HepG2 (cell line): ENCODE data around the gene CXXC5. TPM values are rescaled to one million over a fixed set of nuclear protein-coding genes. Genes with fewer than 3 reads are reported as not detected.

Source experiments
- ATAC-seq: fragments of 200-7000 bp; cut with Tn5 transposase; 3 replicates; pipeline ENCODE4 v1.9.1; 2020; ENCODE audit warnings: mild to moderate bottlenecking, moderate library complexity
- BruUV-seq: library from RNA; stranded (reverse); fragments of 400-500 nt; replicated peaks from 2 replicates; lab custom pipeline; 2021; lab: Mats Ljungman, UMichigan
- CTCF ChIA-PET: fragments of 300-600 bp; formaldehyde crosslinking; extraction: SDS; loops from one replicate; lab custom pipeline; 2021; ENCODE audit warnings: low total read pairs, inconsistent platforms, low intra/inter-chr PET ratio; lab: Yijun Ruan, JAX
- POLR2A ChIA-PET: fragments of 350-600 bp; sonication (Branson Sonifier 250); formaldehyde crosslinking; loops from one replicate; lab custom pipeline; 2020; ENCODE audit warnings: antibody characterized with exemption, inconsistent platforms; lab: Yijun Ruan, JAX
- DNase-seq: peaks from one replicate; pipeline ENCODE4 v3.0.0-alpha.2; 2015; ENCODE audit warnings: low spot score
- FAIRE-seq: peaks from 3 replicates; lab custom pipeline; 2011; peaks lifted over from hg19 to GRCh38; lab: Jason Lieb, UNC
- H2AFZ ChIP-seq: one replicate; pipeline ENCODE4 v1.6.1; 2011; ENCODE audit warnings: low read length, inconsistent platforms
- H3K27ac ChIP-seq: fragments of 300-600 bp; 3 replicates; pipeline ENCODE4 v1.8.0; 2011; ENCODE audit warnings: mixed run types, mild to moderate bottlenecking, mixed read lengths, low read length, inconsistent platforms; ENCODE audit not compliant: insufficient read depth; ENCODE audit errors: extremely low read length
- H3K27me3 ChIP-seq, 2 experiments: fragments of 200-600 bp in 1 of 2; 2 replicates in 1 of 2; 3 replicates in 1 of 2; pipeline versions ENCODE4 v1.6.0 to v1.8.0; 2011; ENCODE audit warnings: low read length in 2 of 2, mild to moderate bottlenecking in 2 of 2, moderate library complexity in 2 of 2, inconsistent platforms in 1 of 2; ENCODE audit not compliant: insufficient read depth in 2 of 2, control insufficient read depth in 1 of 2
- H3K36me3 ChIP-seq, 2 experiments: fragments of 200-600 bp in 1 of 2; replicated peaks in 1 of 2; 2 replicates in 1 of 2; 3 replicates in 1 of 2; pipeline versions ENCODE4 v1.5.1 to v1.8.0; 2011; ENCODE audit warnings: low read length in 2 of 2, inconsistent platforms in 1 of 2; ENCODE audit not compliant: insufficient read depth in 2 of 2, control insufficient read depth in 1 of 2
- H3K4me1 ChIP-seq: 2 replicates; pipeline ENCODE4 v1.5.1; 2012; ENCODE audit warnings: low read length, inconsistent platforms; ENCODE audit not compliant: insufficient read depth
- H3K4me2 ChIP-seq: 2 replicates; pipeline ENCODE4 v1.6.0; 2011; ENCODE audit warnings: low read depth, low read length, inconsistent platforms
- H3K4me3 ChIP-seq, 3 experiments: fragments of 200-600 bp in 1 of 3; sonication (generic), shearing (Covaris generic) in 1 of 3; replicated peaks in 1 of 3; 2 replicates each; pipeline ENCODE4 v1.5.1; 2011 to 2016; ENCODE audit warnings: low read length in 3 of 3, inconsistent platforms in 2 of 3, low read depth in 2 of 3, mild to moderate bottlenecking in 2 of 3, control low read depth in 1 of 3, mixed read lengths in 1 of 3; ENCODE audit not compliant: insufficient read depth in 1 of 3
- H3K79me2 ChIP-seq: one replicate; pipeline ENCODE4 v1.6.1; 2011; ENCODE audit warnings: low read length, inconsistent platforms; ENCODE audit not compliant: insufficient read depth
- H3K9ac ChIP-seq: 2 replicates; pipeline ENCODE4 v1.6.0; 2011; ENCODE audit warnings: mild to moderate bottlenecking, low read depth, low read length, inconsistent platforms; ENCODE audit not compliant: insufficient read depth
- H3K9me3 ChIP-seq: 2 replicates; pipeline ENCODE4 v1.5.1; 2012; ENCODE audit warnings: mild to moderate bottlenecking, low read length
- H4K20me1 ChIP-seq: 2 replicates; pipeline ENCODE4 v1.6.0; 2011; ENCODE audit warnings: inconsistent platforms, mild to moderate bottlenecking, low read length, moderate library complexity; ENCODE audit not compliant: insufficient read depth
- BCLAF1 ChIP-seq: fragments of 450-650 bp; IDR thresholded peaks from 2 replicates; pipeline ENCODE4 v1.6.1; 2017; ENCODE audit warnings: mild to moderate bottlenecking
- IKZF5 ChIP-seq: IDR thresholded peaks from 2 replicates; pipeline ENCODE4 v1.6.1; 2018; ENCODE audit warnings: missing genetic modification reagents, mild to moderate bottlenecking, missing compliant biosample characterization
- WGBS: methylation state at CpG from one replicate; pipeline ENCODE4 v1.1.6; 2017; ENCODE audit warnings: low lambda C conversion rate; 5-methylcytosine and 5-hydroxymethylcytosine counted together
- in situ Hi-C: cut with HindIII; loops from 2 replicates; pipeline ENCODE4 v1.10.0; 2017; ENCODE audit warnings: low pct_unique_long_range_greater_than_20kb; ENCODE audit not compliant: extremely low pct_ligation_motif_present
- intact Hi-C: fragments of 100-400 bp; cut with micrococcal nuclease; formaldehyde crosslinking; loops from one replicate; pipeline ENCODE4 v1.10.0; 2022; ENCODE audit not compliant: unreplicated experiment
- polyA plus RNA-seq, 8 experiments: library from polyadenylated mRNA; depleted of rRNA in 3 of 8; stranded (reverse) in 7 of 8; unstranded in 1 of 8; fragments of >200 nt; fragmentation: Illumina TruSeq in 4 of 8; extraction: Trizol in 4 of 8; gene quantifications; 2 replicates each; pipeline versions ENCODE4 v1.2.1 to v1.2.3, GENCODE V29; 2011 to 2016; ENCODE audit warnings: low read depth in 4 of 8, missing spikeins in 1 of 8, mixed read lengths in 1 of 8; ENCODE audit not compliant: insufficient read depth in 1 of 8
- total RNA-seq, 5 experiments: library from RNA; depleted of rRNA; stranded (reverse); fragments of >200 nt; fragmentation: Illumina TruSeq; extraction: Trizol; gene quantifications; 2 replicates each; pipeline ENCODE4 v1.2.3, GENCODE V29; 2016; ENCODE audit warnings: low read depth in 1 of 5

Gene CXXC5
- total and polyA plus RNA-seq, 2 of the 13 experiments (the other 11 are each of a cell fraction or from before 2014, with no cell fraction given), result 32.3 to 33.0 TPM

GRCh38 chr5:139646111-139646510, 2.0 kb upstream of the CXXC5 start:
- no peak overlapping the region for H2AFZ ChIP-seq
- ChIA-PET CTCF (no interaction called here), POLR2A (interaction anchor here (3.6 kb wide), 1 partner anchor 9 kb away, joined by 95 read pairs; no protein-coding TSS in a partner anchor)
- H3K4me3 ChIP-seq, result no peak overlapping the region
- TF ChIP-seq IKZF5 (CRISPR knock-in tag) (0 out of 2 replicates have a peak, but pooled peaks have one; percentile 3), BCLAF1 (no peak)
- H3K9me3 ChIP-seq, result no peaks in the 10 kb centered on the region
- intact Hi-C loops (no loop called here), in situ Hi-C loops (loop anchor here (5.0 to 25.0 kb wide), 2 partner anchors 116 to 316 kb away; no protein-coding TSS in a partner anchor)
- 0 out of 2 replicates have a peak, but pooled peaks cover 5% of the 10 kb centered on the region for H4K20me1 ChIP-seq
- no TSS peak for BruUV-seq
- no peaks in the 10 kb centered on the region for H3K36me3 ChIP-seq
- DNase-seq (no peak), ATAC-seq (no peak), FAIRE-seq (no peak)
- H3K79me2 ChIP-seq, result peaks cover 22% of the 10 kb centered on the region
- H3K27ac ChIP-seq, result no peak overlapping the region
- peaks cover 68% of the 10 kb centered on the region for H3K4me1 ChIP-seq
- H3K4me2 ChIP-seq, result no peak overlapping the region
- H3K9ac ChIP-seq, result no peak overlapping the region
- H3K27me3 ChIP-seq, result no peaks in the 10 kb centered on the region; a peak in 1 of 5 replicates
- WGBS, result 88% methylated on average over 3 of the region's 3 CpGs
